CD14-positive monocyte (primary cell): ENCODE results near the gene MIGA2. TPM values are rescaled to one million over a fixed set of nuclear protein-coding genes. Genes with fewer than 3 reads are reported as not detected.

Experiments used
- DNase-seq, 3 donors: peaks; one replicate each; pipeline ENCODE4 v3.0.0-alpha.2; 2011 to 2022
- H2AFZ ChIP-seq: 2 replicates; pipeline ENCODE4 v1.6.0; 2012; ENCODE audit warnings: mild to moderate bottlenecking, low read depth, low read length, inconsistent platforms; ENCODE audit not compliant: insufficient read depth, poor library complexity, severe bottlenecking
- H3K27ac ChIP-seq, 2 donors: 1 replicate in 1 of 2; 2 replicates in 1 of 2; pipeline ENCODE4 v1.5.1; 2012 to 2013; ENCODE audit warnings: low read length in 2 of 2, control low read depth in 1 of 2, inconsistent platforms in 1 of 2, low read depth in 1 of 2, mild to moderate bottlenecking in 1 of 2
- H3K27me3 ChIP-seq, 2 donors: one replicate each; pipeline versions ENCODE4 v1.6.0 to v1.6.1; 2011 to 2013; ENCODE audit warnings: low read length in 2 of 2; ENCODE audit not compliant: control insufficient read depth in 2 of 2, insufficient read depth in 2 of 2
- H3K36me3 ChIP-seq, 2 donors: replicated peaks in 1 of 2; 1 replicate in 1 of 2; 2 replicates in 1 of 2; pipeline versions ENCODE4 v1.5.1 to v1.6.1; 2012 to 2013; ENCODE audit warnings: low read length in 2 of 2, control low read depth in 1 of 2, inconsistent platforms in 1 of 2, mild to moderate bottlenecking in 1 of 2; ENCODE audit not compliant: insufficient read depth in 2 of 2, control insufficient read depth in 1 of 2
- H3K4me1 ChIP-seq, 2 donors: 1 replicate in 1 of 2; 2 replicates in 1 of 2; pipeline versions ENCODE4 v1.5.1 to v1.6.1; 2012 to 2013; ENCODE audit warnings: low read length in 2 of 2, control low read depth in 1 of 2, inconsistent platforms in 1 of 2, mild to moderate bottlenecking in 1 of 2, moderate library complexity in 1 of 2; ENCODE audit not compliant: insufficient read depth in 2 of 2, control insufficient read depth in 1 of 2
- H3K4me2 ChIP-seq: replicated peaks from 2 replicates; pipeline ENCODE3; 2012; ENCODE audit warnings: low read length, moderate library complexity, mild to moderate bottlenecking; ENCODE audit not compliant: poor library complexity, severe bottlenecking; ENCODE audit errors: extremely low read depth
- H3K4me3 ChIP-seq, 3 experiments: fragments of 200-600 bp in 1 of 3; sonication (generic) in 1 of 3; replicated peaks in 1 of 3; 1 replicate in 2 of 3; 2 replicates in 1 of 3; pipeline ENCODE4 v1.5.1; 2011 to 2013; ENCODE audit warnings: low read length in 3 of 3, mild to moderate bottlenecking in 3 of 3, control low read depth in 2 of 3, low read depth in 2 of 3, inconsistent platforms in 1 of 3, moderate library complexity in 1 of 3
- H3K79me2 ChIP-seq: 2 replicates; pipeline ENCODE4 v1.6.0; 2012; ENCODE audit warnings: mild to moderate bottlenecking, control low read depth, inconsistent platforms, low read length, moderate library complexity; ENCODE audit not compliant: insufficient read depth
- H3K9ac ChIP-seq: 2 replicates; pipeline ENCODE4 v1.6.0; 2017; ENCODE audit warnings: low read length, mild to moderate bottlenecking; ENCODE audit not compliant: insufficient read depth, poor library complexity, severe bottlenecking
- H3K9me3 ChIP-seq, 2 donors: replicated peaks in 1 of 2; 1 replicate in 1 of 2; 2 replicates in 1 of 2; pipeline versions ENCODE4 v1.5.1 to v1.6.1; 2012 to 2013; ENCODE audit warnings: low read length in 2 of 2, control low read depth in 1 of 2; ENCODE audit not compliant: control insufficient read depth in 1 of 2, insufficient read depth in 1 of 2
- H4K20me1 ChIP-seq: 2 replicates; pipeline ENCODE4 v1.6.0; 2012; ENCODE audit warnings: mild to moderate bottlenecking, low read length, control low read depth, moderate library complexity; ENCODE audit not compliant: insufficient read depth
- H3K27ac Mint-ChIP-seq, 7 donors: one replicate each; pipeline ENCODE4 v1.8.0; 2020; ENCODE audit warnings: mild to moderate bottlenecking in 7 of 7, mixed read lengths in 7 of 7, moderate library complexity in 6 of 7, inconsistent platforms in 2 of 7
- H3K27me3 Mint-ChIP-seq, 3 donors: one replicate each; pipeline ENCODE4 v1.8.0; 2021 to 2022; ENCODE audit warnings: low read depth in 3 of 3, mild to moderate bottlenecking in 3 of 3, mixed read lengths in 3 of 3, moderate library complexity in 3 of 3, inconsistent platforms in 1 of 3
- H3K36me3 Mint-ChIP-seq, 2 donors: one replicate each; pipeline ENCODE4 v1.8.0; 2020; ENCODE audit warnings: mixed read lengths in 2 of 2, inconsistent platforms in 1 of 2, mild to moderate bottlenecking in 1 of 2
- H3K4me1 Mint-ChIP-seq: one replicate; pipeline ENCODE4 v1.8.0; 2020; ENCODE audit warnings: mild to moderate bottlenecking, mixed read lengths
- H3K4me3 Mint-ChIP-seq, 2 donors: one replicate each; pipeline ENCODE4 v1.8.0; 2020; ENCODE audit warnings: mild to moderate bottlenecking in 2 of 2, mixed read lengths in 2 of 2, moderate library complexity in 1 of 2
- H3K9me3 Mint-ChIP-seq, 7 donors: one replicate each; pipeline ENCODE4 v1.8.0; 2020 to 2022; ENCODE audit warnings: mixed read lengths in 7 of 7, mild to moderate bottlenecking in 6 of 7, moderate library complexity in 6 of 7, inconsistent platforms in 2 of 7
- CTCF ChIP-seq: fragments of 200-600 bp; IDR thresholded peaks from one replicate; pipeline ENCODE4 v1.8.0; 2022; ENCODE audit warnings: antibody characterized with exemption, mild to moderate bottlenecking
- WGBS: methylation state at CpG from one replicate; pipeline ENCODE4 v1.1.5; 2013; ENCODE audit warnings: missing lambda C conversion rate; ENCODE audit not compliant: insufficient coverage; 5-methylcytosine and 5-hydroxymethylcytosine counted together
- intact Hi-C, 2 donors: fragments of 100-400 bp; cut with micrococcal nuclease; formaldehyde crosslinking; loops; one replicate each; pipeline versions ENCODE4 v1.15.0 to v1.15.1; 2023
- polyA plus RNA-seq, 3 donors: library from polyadenylated mRNA; depleted of rRNA in 1 of 3; unstranded in 2 of 3; stranded (reverse) in 1 of 3; fragments of 300-500 nt in 2 of 3; fragments of >200 nt in 1 of 3; fragmentation: Illumina TruSeq in 2 of 3; gene quantifications; 1 replicate in 2 of 3; 2 replicates in 1 of 3; pipeline ENCODE4 v1.2.3, GENCODE V29; 2012 to 2021

MIGA2 gene
- polyA plus RNA-seq, 3 donors, result 1.9 to 45.4 (median 5.9) TPM

DNA sequence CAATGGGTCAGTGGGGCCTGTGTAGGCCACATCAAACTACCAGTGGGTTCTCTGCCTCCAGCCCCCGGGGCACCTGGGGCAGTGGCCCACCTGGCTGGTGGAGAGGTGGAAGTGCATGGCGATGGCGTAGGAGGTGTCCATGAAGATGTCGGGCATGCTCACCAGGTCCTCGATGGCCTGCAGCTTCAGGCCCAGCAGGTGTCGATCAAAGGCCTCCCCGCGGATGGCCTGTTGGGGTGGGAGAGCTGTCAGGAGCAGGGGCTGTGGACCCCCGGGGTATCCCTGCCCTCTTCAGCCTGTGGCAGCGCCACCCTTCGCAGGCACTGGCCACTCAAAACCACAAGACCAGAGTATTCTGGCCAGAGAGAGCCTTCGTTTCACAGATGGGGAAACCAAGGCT lies 59.5 kb downstream of the MIGA2 start:
- no peak overlapping the region for H3K4me2 ChIP-seq
- intact Hi-C loops, result no loop called here
- H3K27ac ChIP-seq, result no peak overlapping the region
- DNase-seq, result no peak
- H3K4me3 ChIP-seq, result no peak overlapping the region
- Mint-ChIP-seq H3K4me3 (no peak overlapping the region), H3K36me3 (peaks cover 19 to 35% of the 10 kb centered on the region in 2 donors), H3K4me1 (no peaks in the 10 kb centered on the region), H3K27me3 (no peaks in the 10 kb centered on the region), H3K27ac (peak overlapping the region in 1 of 7 donors; percentile 64), H3K9me3 (no peaks in the 10 kb centered on the region)
- no peaks in the 10 kb centered on the region for H4K20me1 ChIP-seq
- H3K9ac ChIP-seq, result no peak overlapping the region
- no peaks in the 10 kb centered on the region for H3K27me3 ChIP-seq
- no peaks in the 10 kb centered on the region for H3K9me3 ChIP-seq
- 98% methylated on average over 11 of the region's 12 CpGs for WGBS
- H3K36me3 ChIP-seq, result peaks cover 21 to 38% of the 10 kb centered on the region in 2 donors
- no peak for TF ChIP-seq CTCF
- no peaks in the 10 kb centered on the region for H3K79me2 ChIP-seq
- no peaks in the 10 kb centered on the region for H3K4me1 ChIP-seq
- no peak overlapping the region for H2AFZ ChIP-seq

DNA sequence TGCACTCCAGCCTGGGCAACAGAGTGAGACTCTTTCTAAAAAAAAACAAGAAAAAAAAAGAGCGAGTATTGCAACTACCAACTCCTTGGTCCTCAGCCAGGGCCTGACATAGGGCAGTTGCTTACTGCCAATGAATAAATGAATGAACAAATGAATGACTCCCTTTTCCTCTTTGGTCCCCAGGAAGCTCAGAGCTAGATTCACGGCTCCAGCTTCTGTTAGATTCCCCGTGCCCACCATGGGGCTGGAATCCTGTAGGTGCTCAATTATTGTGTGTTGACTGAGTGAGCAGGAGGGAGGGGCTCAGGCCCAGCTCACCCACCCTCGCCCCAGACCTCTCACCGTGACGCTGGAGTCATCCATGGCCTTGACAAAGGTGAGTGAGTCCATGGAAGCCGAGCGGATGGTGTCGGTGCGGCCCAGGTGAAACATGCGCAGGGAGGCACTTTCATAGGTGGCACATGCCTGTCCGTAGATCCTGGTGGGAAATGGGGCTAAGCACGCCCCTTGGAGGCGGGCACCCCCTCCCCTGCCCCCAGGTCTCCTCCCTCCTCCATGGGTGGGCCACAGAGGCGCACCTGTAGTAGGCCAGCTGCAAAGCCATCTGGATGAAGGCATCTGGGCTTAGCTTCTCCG lies 61.4 kb downstream of the MIGA2 start:
- H3K4me1 ChIP-seq, result no peaks in the 10 kb centered on the region
- DNase-seq, result no peak
- Mint-ChIP-seq H3K9me3 (no peaks in the 10 kb centered on the region), H3K36me3 (peaks cover 27 to 38% of the 10 kb centered on the region in 2 donors), H3K4me3 (no peak overlapping the region), H3K27ac (peak overlapping the region in 1 of 7 donors; percentile 13), H3K27me3 (peaks cover 0 to 1% (median 0%) of the 10 kb centered on the region in 3 donors), H3K4me1 (no peaks in the 10 kb centered on the region)
- H3K9me3 ChIP-seq, result no peaks in the 10 kb centered on the region
- intact Hi-C loops, result no loop called here
- no peaks in the 10 kb centered on the region for H3K79me2 ChIP-seq
- no peak overlapping the region for H3K4me3 ChIP-seq
- H4K20me1 ChIP-seq, result no peaks in the 10 kb centered on the region
- WGBS, result 97% methylated on average over 7 of the region's 16 CpGs
- no peak overlapping the region for H3K9ac ChIP-seq
- peaks cover 21 to 46% of the 10 kb centered on the region in 2 donors for H3K36me3 ChIP-seq
- TF ChIP-seq CTCF, result no peak
- H2AFZ ChIP-seq, result no peak overlapping the region
- no peak overlapping the region for H3K4me2 ChIP-seq
- no peak overlapping the region for H3K27ac ChIP-seq
- no peaks in the 10 kb centered on the region for H3K27me3 ChIP-seq
